ENCODE data around the gene MSH2.

GRCh38 chr2:47516360-47517104 is 113.6 kb downstream of the MSH2 start:
- TF ChIP-seq CTCF (IDR thresholded peaks at IDR 0.05) (no peak), EP300 (IDR thresholded peaks at IDR 0.05) (no peak), POLR2A (IDR thresholded peaks at IDR 0.05) (no peak), POLR2AphosphoS5 (IDR thresholded peaks at IDR 0.05) (no peak)

Measured in gastroesophageal sphincter (tissue), 3 donors.